H9 (cell line): ENCODE measurements around the gene DUSP6. TPM values are rescaled to one million over a fixed set of nuclear protein-coding genes. Genes with fewer than 3 reads are reported as not detected.

Source experiments
- DNase-seq: peaks from one replicate; pipeline ENCODE4 v3.0.0-alpha.2; 2017
- H2AFZ ChIP-seq: one replicate; pipeline ENCODE4 v1.6.1; 2013; ENCODE audit warnings: mild to moderate bottlenecking, low read length, control low read depth, moderate library complexity
- H2AK5ac ChIP-seq: 2 replicates; pipeline ENCODE4 v1.6.1; 2013; ENCODE audit warnings: low read length, control low read depth, mixed read lengths; ENCODE audit not compliant: insufficient read length
- H2BK120ac ChIP-seq: one replicate; pipeline ENCODE4 v1.6.1; 2013; ENCODE audit warnings: low read depth, mild to moderate bottlenecking, low read length, control low read depth, inconsistent platforms; ENCODE audit not compliant: poor library complexity, severe bottlenecking
- H2BK12ac ChIP-seq: 2 replicates; pipeline ENCODE4 v1.6.1; 2013; ENCODE audit warnings: low read length, control low read depth, mixed read lengths, low read depth; ENCODE audit not compliant: insufficient read length
- H2BK15ac ChIP-seq: 2 replicates; pipeline ENCODE4 v1.6.1; 2013; ENCODE audit warnings: low read depth, low read length, control low read depth
- H2BK20ac ChIP-seq: one replicate; pipeline ENCODE4 v1.6.1; 2013; ENCODE audit warnings: low read depth, mild to moderate bottlenecking, low read length, control low read depth, inconsistent platforms; ENCODE audit not compliant: poor library complexity, severe bottlenecking
- H2BK5ac ChIP-seq: 2 replicates; pipeline ENCODE4 v1.6.1; 2013; ENCODE audit warnings: low read length, control low read depth, mixed read lengths; ENCODE audit not compliant: insufficient read length
- H3K14ac ChIP-seq: 2 replicates; pipeline ENCODE4 v1.6.1; 2013; ENCODE audit warnings: low read length, control low read depth; ENCODE audit not compliant: insufficient read depth
- H3K18ac ChIP-seq: 2 replicates; pipeline ENCODE4 v1.6.1; 2013; ENCODE audit warnings: low read depth, mild to moderate bottlenecking, mixed read lengths, low read length, control low read depth; ENCODE audit not compliant: insufficient read length
- H3K23ac ChIP-seq: 2 replicates; pipeline ENCODE4 v1.6.1; 2013; ENCODE audit warnings: low read length, control low read depth, mixed read lengths, low read depth; ENCODE audit not compliant: insufficient read length
- H3K23me2 ChIP-seq: 2 replicates; pipeline ENCODE4 v1.6.1; 2013; ENCODE audit warnings: low read depth, mild to moderate bottlenecking, mixed read lengths, low read length, control low read depth; ENCODE audit not compliant: insufficient read length, poor library complexity, severe bottlenecking
- H3K27ac ChIP-seq: 2 replicates; pipeline ENCODE4 v1.5.1; 2013; ENCODE audit warnings: low read length, control low read depth, mixed read lengths, low read depth; ENCODE audit not compliant: insufficient read length
- H3K27me3 ChIP-seq: 2 replicates; pipeline ENCODE4 v1.6.1; 2013; ENCODE audit warnings: low read length, control low read depth, inconsistent platforms; ENCODE audit not compliant: insufficient read depth
- H3K4ac ChIP-seq: 2 replicates; pipeline ENCODE4 v1.6.1; 2013; ENCODE audit warnings: low read depth, mild to moderate bottlenecking, control low read depth, inconsistent platforms, low read length, moderate library complexity
- H3K4me1 ChIP-seq: 2 replicates; pipeline ENCODE4 v1.6.1; 2013; ENCODE audit warnings: low read length, control low read depth, inconsistent platforms; ENCODE audit not compliant: insufficient read depth
- H3K4me2 ChIP-seq: 2 replicates; pipeline ENCODE4 v1.6.1; 2013; ENCODE audit warnings: low read length, control low read depth, mixed read lengths; ENCODE audit not compliant: insufficient read length, insufficient read depth
- H3K56ac ChIP-seq: 2 replicates; pipeline ENCODE4 v1.6.1; 2013; ENCODE audit warnings: low read depth, mild to moderate bottlenecking, mixed read lengths, low read length, control low read depth; ENCODE audit not compliant: insufficient read length
- H3K79me1 ChIP-seq: 2 replicates; pipeline ENCODE4 v1.6.1; 2013; ENCODE audit warnings: low read depth, mild to moderate bottlenecking, moderate library complexity, low read length, control low read depth, inconsistent platforms; ENCODE audit not compliant: insufficient read depth, poor library complexity, severe bottlenecking
- H3K79me2 ChIP-seq: 2 replicates; pipeline ENCODE4 v1.6.1; 2013; ENCODE audit warnings: low read length, control low read depth, inconsistent platforms; ENCODE audit not compliant: insufficient read depth
- H3K9ac ChIP-seq: 2 replicates; pipeline ENCODE4 v1.6.1; 2013; ENCODE audit warnings: low read length, control low read depth, mixed read lengths; ENCODE audit not compliant: insufficient read length; ENCODE audit errors: extremely low read depth
- H3K9me3 ChIP-seq: one replicate; pipeline ENCODE4 v1.6.1; 2013; ENCODE audit warnings: low read depth, low read length, inconsistent platforms; ENCODE audit not compliant: control insufficient read depth
- H3T11ph ChIP-seq: one replicate; pipeline ENCODE4 v1.6.1; 2013; ENCODE audit warnings: mild to moderate bottlenecking, low read length, control low read depth, inconsistent platforms
- H4K20me1 ChIP-seq: one replicate; pipeline ENCODE4 v1.6.1; 2013; ENCODE audit not compliant: control insufficient read depth, insufficient read length, insufficient read depth
- H4K5ac ChIP-seq: 2 replicates; pipeline ENCODE4 v1.6.1; 2013; ENCODE audit warnings: low read depth, mild to moderate bottlenecking, mixed read lengths, low read length, control low read depth; ENCODE audit not compliant: insufficient read length
- H4K8ac ChIP-seq: replicated peaks from 2 replicates; pipeline ENCODE4 v1.6.1; 2013; ENCODE audit warnings: low read length, control low read depth, mixed read lengths, low read depth; ENCODE audit not compliant: insufficient read length
- H4K91ac ChIP-seq: 2 replicates; pipeline ENCODE4 v1.6.1; 2013; ENCODE audit warnings: low read depth, mild to moderate bottlenecking, moderate library complexity, mixed read lengths, low read length, control low read depth; ENCODE audit not compliant: insufficient read length
- H3K27ac Mint-ChIP-seq, 3 experiments: 2 replicates in 2 of 3; 3 replicates in 1 of 3; pipeline ENCODE4 v1.8.0; 2020 to 2021; ENCODE audit warnings: mixed read lengths in 3 of 3, mild to moderate bottlenecking in 1 of 3, moderate library complexity in 1 of 3
- H3K27me3 Mint-ChIP-seq: 2 replicates; pipeline ENCODE4 v1.8.0; 2021; ENCODE audit warnings: low read depth, mild to moderate bottlenecking, moderate library complexity, mixed read lengths
- H3K36me3 Mint-ChIP-seq, 3 experiments: 2 replicates in 2 of 3; 3 replicates in 1 of 3; pipeline ENCODE4 v1.8.0; 2020 to 2021; ENCODE audit warnings: low read depth in 3 of 3, mixed read lengths in 3 of 3; ENCODE audit not compliant: insufficient read depth in 1 of 3
- H3K4me1 Mint-ChIP-seq, 2 experiments: 2 replicates each; pipeline ENCODE4 v1.8.0; 2020; ENCODE audit warnings: mixed read lengths in 2 of 2
- H3K4me3 Mint-ChIP-seq, 2 experiments: 2 replicates in 1 of 2; 3 replicates in 1 of 2; pipeline ENCODE4 v1.8.0; 2020 to 2021; ENCODE audit warnings: mild to moderate bottlenecking in 2 of 2, mixed read lengths in 2 of 2, moderate library complexity in 1 of 2
- H3K9me3 Mint-ChIP-seq, 2 experiments: 2 replicates in 1 of 2; 3 replicates in 1 of 2; pipeline ENCODE4 v1.8.0; 2020; ENCODE audit warnings: mild to moderate bottlenecking in 2 of 2, mixed read lengths in 2 of 2, moderate library complexity in 1 of 2
- CTCF ChIP-seq: fragments of 200-600 bp; sonication (generic); conservative IDR thresholded peaks from 3 replicates; pipeline ENCODE4 v1.8.0; 2021; ENCODE audit warnings: antibody characterized with exemption, mild to moderate bottlenecking
- WGBS: extraction: QIAGEN DNeasy Blood & Tissue Kit; methylation state at CpG from one replicate; pipeline ENCODE4 v1.1.7; 2013; ENCODE audit warnings: missing lambda C conversion rate, low lambda C conversion rate, mixed read lengths; ENCODE audit not compliant: insufficient read length; ENCODE audit errors: extremely low coverage; 5-methylcytosine and 5-hydroxymethylcytosine counted together
- total RNA-seq: library from RNA; stranded (reverse); gene quantifications from 2 replicates; pipeline ENCODE4 v1.2.1, GENCODE V29; 2021

The DUSP6 gene
- total RNA-seq, 1 experiment from 2014 or later: 35.3 TPM

GRCh38 chr12:89319122-89319521, 33.2 kb downstream of the DUSP6 start:
- no peak overlapping the region for H3K27ac Mint-ChIP-seq
- Histone ChIP-seq H4K8ac (no peak overlapping the region), H4K5ac (no peak overlapping the region), H3K18ac (no peak overlapping the region), H3K14ac (no peak overlapping the region), H3T11ph (no peak overlapping the region), H3K4me2 (no peak overlapping the region), H2BK20ac (no peak overlapping the region), H3K27me3 (no peaks in the 10 kb centered on the region), H3K79me1 (no peaks in the 10 kb centered on the region), H2BK15ac (no peak overlapping the region), H3K9ac (no peak overlapping the region), H3K79me2 (no peaks in the 10 kb centered on the region), H3K56ac (no peak overlapping the region), H2BK120ac (no peak overlapping the region), H3K9me3 (no peaks in the 10 kb centered on the region), H3K27ac (no peak overlapping the region), H2BK12ac (no peak overlapping the region), H3K23ac (no peak overlapping the region), H4K20me1 (no peaks in the 10 kb centered on the region), H3K4me1 (no peaks in the 10 kb centered on the region; the same call in 1 of the 2 replicates), H2BK5ac (no peak overlapping the region), H3K23me2 (no peaks in the 10 kb centered on the region), H2AFZ (no peak overlapping the region), H3K4ac (no peak overlapping the region), H2AK5ac (no peak overlapping the region), H4K91ac (no peak overlapping the region)
- H3K36me3 Mint-ChIP-seq: no peaks in the 10 kb centered on the region
- H3K9me3 Mint-ChIP-seq: no peaks in the 10 kb centered on the region
- DNase-seq: no peak
- no peak for TF ChIP-seq CTCF
- no CpG with 5 or more reads among the region's 4 CpGs for WGBS
- H3K4me3 Mint-ChIP-seq: no peak overlapping the region
- peaks cover 11 to 18% of the 10 kb centered on the region in 2 experiments for H3K4me1 Mint-ChIP-seq
- H3K27me3 Mint-ChIP-seq: peaks cover 9% of the 10 kb centered on the region
